H1 (cell line): ENCODE results near the gene EBF3. TPM values are rescaled to one million over a fixed set of nuclear protein-coding genes. Genes with fewer than 3 reads are reported as not detected.

Experiments
- CTCF ChIA-PET: fragments of 300-600 bp; sonication (Branson Sonifier 250); formaldehyde crosslinking; loops from one replicate; lab custom pipeline; 2021; ENCODE audit not compliant: partially characterized antibody; lab: Charles Lee
- POLR2A ChIA-PET: fragments of 300-600 bp; sonication (Branson Sonifier 250); formaldehyde crosslinking; loops from one replicate; lab custom pipeline; 2021; ENCODE audit warnings: inconsistent platforms; ENCODE audit not compliant: partially characterized antibody; lab: Charles Lee
- DNase-seq, 2 experiments: peaks; one replicate each; pipeline versions ENCODE4 v3.0.0 to v3.0.0-alpha.2; 2010 to 2022; ENCODE audit warnings: low spot score in 2 of 2, low read depth in 1 of 2, mixed read lengths in 1 of 2
- FAIRE-seq: peaks from 2 replicates; lab custom pipeline; 2011; peaks lifted over from hg19 to GRCh38; lab: Jason Lieb, UNC
- H2AFZ ChIP-seq: 2 replicates; pipeline ENCODE4 v1.8.1; 2012; ENCODE audit warnings: low read length, inconsistent platforms
- H2AK5ac ChIP-seq: 2 replicates; pipeline ENCODE4 v1.6.1; 2013; ENCODE audit warnings: low read depth, low read length
- H2BK120ac ChIP-seq: replicated peaks from 2 replicates; pipeline ENCODE3; 2013; ENCODE audit warnings: low read depth, low read length, inconsistent platforms
- H2BK12ac ChIP-seq: 2 replicates; pipeline ENCODE4 v1.6.1; 2013; ENCODE audit warnings: low read depth, low read length
- H2BK15ac ChIP-seq: 2 replicates; pipeline ENCODE4 v1.6.1; 2013; ENCODE audit warnings: low read length
- H2BK20ac ChIP-seq: 2 replicates; pipeline ENCODE4 v1.6.1; 2013; ENCODE audit warnings: low read length
- H2BK5ac ChIP-seq: 2 replicates; pipeline ENCODE4 v1.6.1; 2013; ENCODE audit warnings: low read depth, low read length
- H3K14ac ChIP-seq: 2 replicates; pipeline ENCODE4 v1.6.1; 2013; ENCODE audit warnings: inconsistent platforms; ENCODE audit not compliant: insufficient read length
- H3K18ac ChIP-seq: 2 replicates; pipeline ENCODE4 v1.6.1; 2013; ENCODE audit warnings: low read length; ENCODE audit errors: extremely low read depth
- H3K23ac ChIP-seq: 2 replicates; pipeline ENCODE4 v1.6.1; 2013; ENCODE audit warnings: inconsistent platforms; ENCODE audit not compliant: insufficient read length
- H3K23me2 ChIP-seq: 2 replicates; pipeline ENCODE4 v1.6.1; 2013; ENCODE audit warnings: low read depth, low read length
- H3K27ac ChIP-seq: 2 replicates; pipeline ENCODE4 v1.6.1; 2011; ENCODE audit warnings: low read depth, low read length, inconsistent platforms
- H3K27me3 ChIP-seq, 4 experiments: replicated peaks in 1 of 4; 1 replicate in 1 of 4; 2 replicates in 3 of 4; pipeline versions ENCODE4 v1.6.1 to v1.8.1; 2011 to 2013; ENCODE audit warnings: low read length in 3 of 4, mild to moderate bottlenecking in 3 of 4, inconsistent platforms in 2 of 4, mixed read lengths in 2 of 4, moderate library complexity in 1 of 4; ENCODE audit not compliant: control insufficient read depth in 3 of 4, insufficient read depth in 3 of 4; ENCODE audit errors: extremely low read depth in 1 of 4
- H3K36me3 ChIP-seq, 4 experiments: 2 replicates each; pipeline versions ENCODE4 v1.6.1 to v1.8.1; 2011 to 2013; ENCODE audit warnings: mild to moderate bottlenecking in 4 of 4, low read length in 3 of 4, moderate library complexity in 2 of 4, control low read depth in 1 of 4, inconsistent platforms in 1 of 4; ENCODE audit not compliant: insufficient read depth in 4 of 4, control insufficient read depth in 2 of 4
- H3K4ac ChIP-seq: replicated peaks from 2 replicates; pipeline ENCODE3; 2013; ENCODE audit warnings: low read length, low read depth, mixed read lengths, inconsistent platforms; ENCODE audit not compliant: insufficient read length
- H3K4me1 ChIP-seq, 4 experiments: replicated peaks in 1 of 4; 1 replicate in 1 of 4; 2 replicates in 3 of 4; pipeline versions ENCODE4 v1.6.1 to v1.8.1; 2011 to 2013; ENCODE audit warnings: low read length in 3 of 4, inconsistent platforms in 2 of 4, mixed read lengths in 1 of 4; ENCODE audit not compliant: insufficient read depth in 4 of 4, control insufficient read depth in 3 of 4
- H3K4me2 ChIP-seq, 2 experiments: 2 replicates each; pipeline versions ENCODE4 v1.6.1 to v1.8.1; 2011 to 2013; ENCODE audit warnings: low read depth in 2 of 2, low read length in 2 of 2, control low read depth in 1 of 2, inconsistent platforms in 1 of 2, mild to moderate bottlenecking in 1 of 2; ENCODE audit not compliant: insufficient read depth in 1 of 2
- H3K4me3 ChIP-seq, 4 experiments: fragments of 200-600, 300-600 bp in 1 of 4; sonication (generic), shearing (Covaris generic), sonication (Bioruptor Twin) in 1 of 4; 2 replicates each; pipeline versions ENCODE4 v1.5.1 to v1.8.1; 2011 to 2016; ENCODE audit warnings: low read length in 4 of 4, low read depth in 3 of 4, control low read depth in 2 of 4, inconsistent platforms in 2 of 4, mild to moderate bottlenecking in 2 of 4, mixed read lengths in 1 of 4, moderate library complexity in 1 of 4; ENCODE audit not compliant: insufficient read depth in 2 of 4; ENCODE audit errors: extremely low read depth in 1 of 4
- H3K56ac ChIP-seq: replicated peaks from 2 replicates; pipeline ENCODE3; 2013; ENCODE audit warnings: low read depth, mild to moderate bottlenecking, mixed read lengths, low read length, inconsistent platforms; ENCODE audit not compliant: insufficient read length
- H3K79me1 ChIP-seq: 2 replicates; pipeline ENCODE4 v1.6.1; 2013; ENCODE audit warnings: low read depth, low read length, control low read depth
- H3K79me2 ChIP-seq, 2 experiments: 2 replicates each; pipeline versions ENCODE4 v1.6.1 to v1.8.1; 2012 to 2013; ENCODE audit warnings: low read length in 2 of 2, mild to moderate bottlenecking in 2 of 2, inconsistent platforms in 1 of 2; ENCODE audit not compliant: insufficient read depth in 2 of 2, control insufficient read depth in 1 of 2
- H3K9ac ChIP-seq, 4 experiments: replicated peaks in 1 of 4; 1 replicate in 1 of 4; 2 replicates in 3 of 4; pipeline versions ENCODE4 v1.6.1 to v1.8.1; 2011 to 2013; ENCODE audit warnings: low read depth in 3 of 4, low read length in 3 of 4, control low read depth in 2 of 4, mild to moderate bottlenecking in 2 of 4, moderate library complexity in 2 of 4, inconsistent platforms in 1 of 4; ENCODE audit errors: extremely low read depth in 1 of 4
- H3K9me3 ChIP-seq, 2 experiments: 2 replicates each; pipeline versions ENCODE4 v1.6.1 to v1.8.1; 2012 to 2013; ENCODE audit warnings: mild to moderate bottlenecking in 2 of 2, moderate library complexity in 2 of 2, control low read depth in 1 of 2, inconsistent platforms in 1 of 2, low read depth in 1 of 2, low read length in 1 of 2, mixed read lengths in 1 of 2; ENCODE audit not compliant: insufficient read depth in 2 of 2
- H4K20me1 ChIP-seq, 2 experiments: replicated peaks in 1 of 2; 2 replicates each; pipeline versions ENCODE3 to v1.8.1; 2011 to 2013; ENCODE audit warnings: inconsistent platforms in 2 of 2, low read length in 2 of 2, mild to moderate bottlenecking in 1 of 2; ENCODE audit not compliant: insufficient read depth in 2 of 2, control insufficient read depth in 1 of 2
- H4K5ac ChIP-seq: 2 replicates; pipeline ENCODE4 v1.6.1; 2013; ENCODE audit warnings: low read length, low read depth, mixed read lengths, inconsistent platforms; ENCODE audit not compliant: insufficient read length
- H4K8ac ChIP-seq: 2 replicates; pipeline ENCODE4 v1.8.0; 2013; ENCODE audit warnings: mild to moderate bottlenecking, moderate library complexity, low read length, inconsistent platforms; ENCODE audit not compliant: insufficient read depth; ENCODE audit errors: extremely low read depth
- H4K91ac ChIP-seq: replicated peaks from 2 replicates; pipeline ENCODE3; 2013; ENCODE audit warnings: low read length, mixed read lengths, inconsistent platforms; ENCODE audit not compliant: insufficient read length
- BACH1 ChIP-seq: IDR thresholded peaks from 2 replicates; pipeline ENCODE4 v1.6.1; 2012; ENCODE audit warnings: low read length, improper control_type of control experiment
- BCL11A ChIP-seq, 2 experiments: IDR thresholded peaks; one replicate each; pipeline ENCODE4 v1.6.1; 2011; ENCODE audit warnings: low read depth in 2 of 2, low read length in 2 of 2, mild to moderate bottlenecking in 2 of 2
- CHD1 ChIP-seq: IDR thresholded peaks from 2 replicates; pipeline ENCODE4 v1.6.1; 2012; ENCODE audit warnings: low read depth, low read length, improper control_type of control experiment
- CREB1 ChIP-seq: IDR thresholded peaks from 2 replicates; pipeline ENCODE4 v1.6.1; 2012; ENCODE audit warnings: inconsistent platforms
- GABPA ChIP-seq: IDR thresholded peaks from 2 replicates; pipeline ENCODE4 v1.6.1; 2011; ENCODE audit warnings: mild to moderate bottlenecking, low read length, moderate library complexity, borderline replicate concordance; ENCODE audit not compliant: insufficient read depth
- KDM1A ChIP-seq: fragments of 200-600, 300-600 bp; sonication (generic); IDR thresholded peaks from 2 replicates; pipeline ENCODE4 v1.7.1; 2016; ENCODE audit warnings: mild to moderate bottlenecking, low read length, borderline replicate concordance
- KDM4A ChIP-seq: IDR thresholded peaks from one replicate; pipeline ENCODE4 v1.7.1; 2012; ENCODE audit warnings: low read depth, mild to moderate bottlenecking, moderate library complexity, low read length, inconsistent platforms; ENCODE audit not compliant: severe bottlenecking
- KDM5A ChIP-seq: fragments of 200-600 bp; IDR thresholded peaks from 2 replicates; pipeline ENCODE4 v1.7.1; 2012; ENCODE audit warnings: mild to moderate bottlenecking, low read length, inconsistent platforms, mixed read lengths
- SIRT6 ChIP-seq: IDR thresholded peaks from one replicate; pipeline ENCODE4 v1.7.1; 2012; ENCODE audit warnings: low read length, inconsistent platforms
- SP4 ChIP-seq: IDR thresholded peaks from 2 replicates; pipeline ENCODE4 v1.6.1; 2012; ENCODE audit warnings: low read length, inconsistent platforms
- TBP ChIP-seq: IDR thresholded peaks from 2 replicates; pipeline ENCODE4 v1.6.1; 2011; ENCODE audit warnings: low read depth, low read length, improper control_type of control experiment
- TEAD4 ChIP-seq: IDR thresholded peaks from 2 replicates; pipeline ENCODE4 v1.6.1; 2012; ENCODE audit warnings: low read depth, low read length, inconsistent platforms, mixed read lengths
- YY1 ChIP-seq: IDR thresholded peaks from 2 replicates; pipeline ENCODE4 v1.6.1; 2011; ENCODE audit warnings: low read depth, mild to moderate bottlenecking, low read length
- WGBS, 2 experiments: shearing (Covaris generic) in 1 of 2; methylation state at CpG; one replicate each; pipeline versions ENCODE4 v1.1.6 to v1.1.7; 2013 to 2015; ENCODE audit warnings: low lambda C conversion rate in 2 of 2, mixed read lengths in 2 of 2, inconsistent platforms in 1 of 2, low coverage in 1 of 2, missing lambda C conversion rate in 1 of 2; ENCODE audit not compliant: insufficient replicate concordance in 2 of 2, insufficient coverage in 1 of 2, insufficient read length in 1 of 2; ENCODE audit errors: extremely low coverage in 1 of 2, missing lambda C conversion rate in 1 of 2; 5-methylcytosine and 5-hydroxymethylcytosine counted together
- polyA plus RNA-seq, 7 experiments: library from polyadenylated mRNA; depleted of rRNA in 3 of 7; stranded (reverse) in 5 of 7; unstranded in 2 of 7; fragments of >200 nt in 5 of 7; fragments of 200-250 nt in 2 of 7; gene quantifications; 1 replicate in 5 of 7; 2 replicates in 1 of 7; 4 replicates in 1 of 7; pipeline versions ENCODE4 v1.2.1 to v1.2.3, GENCODE V29; 2011 to 2013; ENCODE audit warnings: missing spikeins in 2 of 7, mixed read lengths in 2 of 7
- total RNA-seq: library from RNA; stranded (reverse); fragmentation: NEBNext Ultra II Directional; extraction: Animal tissue kit (Norgen Biotek cat#: 25700); gene quantifications from 2 replicates; pipeline ENCODE4 v1.2.1, GENCODE V29; 2021

The EBF3 gene
- total and polyA plus RNA-seq, 2 of the 8 experiments (the other 6 are each of a cell fraction or from before 2014, with no cell fraction given): 0.08 to 0.26 TPM

- Histone ChIP-seq H3K4me2 (no peak overlapping the region), H2BK12ac (no peak overlapping the region), H2BK15ac (no peak overlapping the region), H2BK5ac (no peak overlapping the region), H4K20me1 (no peaks in the 10 kb centered on the region), H3K4me1 (no peaks in the 10 kb centered on the region; a peak in 1 of 7 replicates), H3K9me3 (no peaks in the 10 kb centered on the region), H2AK5ac (no peak overlapping the region), H3K36me3 (no peaks in the 10 kb centered on the region; a peak in 1 of 8 replicates), H2BK20ac (no peak overlapping the region), H3K27ac (no peak overlapping the region), H3K79me1 (no peaks in the 10 kb centered on the region), H3K23ac (no peak overlapping the region), H2BK120ac (no peak overlapping the region), H3K18ac (no peak overlapping the region), H3K27me3 (peaks cover 10 to 34% (median 16%) of the 10 kb centered on the region in 4 experiments), H4K91ac (no peak overlapping the region), H3K4me3 (no peak overlapping the region), H4K8ac (no peak overlapping the region), H3K56ac (no peak overlapping the region), H3K4ac (no peak overlapping the region), H3K23me2 (no peaks in the 10 kb centered on the region; the same call in 1 of the 2 replicates), H3K79me2 (no peaks in the 10 kb centered on the region), H3K9ac (no peak overlapping the region), H2AFZ (no peak overlapping the region), H4K5ac (no peak overlapping the region), H3K14ac (no peak overlapping the region)
- no peak for DNase-seq
- CTCF ChIA-PET: interaction anchor here (1.0 to 2.7 kb wide), 3 partner anchors 66 to 149 kb away, joined by 4 to 6 read pairs (median 5); no protein-coding TSS in a partner anchor
- FAIRE-seq: no peak
- WGBS, 2 experiments: 69% methylated on average over 1 of the region's 1 CpG; no CpG with 5 or more reads in 1 of the 2 experiments
- TF ChIP-seq BACH1: no peak
- TF ChIP-seq KDM5A: no peak
- no peak for TF ChIP-seq KDM4A
- TF ChIP-seq CREB1: no peak
- no peak for TF ChIP-seq TBP
- no peak for TF ChIP-seq KDM1A
- TF ChIP-seq BCL11A (IDR thresholded peaks at IDR 0.05; ENCODE audit: low read depth in 2 of 2, low read length in 2 of 2): no peak
- no peak for TF ChIP-seq SP4
- TF ChIP-seq YY1: no peak
- TF ChIP-seq GABPA: no peak
- TF ChIP-seq TEAD4: no peak
- no peak for TF ChIP-seq SIRT6
- TF ChIP-seq CHD1: no peak
- POLR2A ChIA-PET: no interaction called here
Measured at GRCh38 chr10:129978322-129978721, 14.2 kb upstream of the EBF3 start.
